Eye (tissue), 1 donor: ENCODE measurements around the gene GZMH.
"Not testable (repeated sequence)": the region's sequence is repeated elsewhere in the genome, so short reads cannot be mapped to it uniquely, and the experiment has no call there.

Experiments used
- DNase-seq: peaks from one replicate; pipeline ENCODE4 v3.0.0-alpha.2; 2015

GZMH gene

DNA sequence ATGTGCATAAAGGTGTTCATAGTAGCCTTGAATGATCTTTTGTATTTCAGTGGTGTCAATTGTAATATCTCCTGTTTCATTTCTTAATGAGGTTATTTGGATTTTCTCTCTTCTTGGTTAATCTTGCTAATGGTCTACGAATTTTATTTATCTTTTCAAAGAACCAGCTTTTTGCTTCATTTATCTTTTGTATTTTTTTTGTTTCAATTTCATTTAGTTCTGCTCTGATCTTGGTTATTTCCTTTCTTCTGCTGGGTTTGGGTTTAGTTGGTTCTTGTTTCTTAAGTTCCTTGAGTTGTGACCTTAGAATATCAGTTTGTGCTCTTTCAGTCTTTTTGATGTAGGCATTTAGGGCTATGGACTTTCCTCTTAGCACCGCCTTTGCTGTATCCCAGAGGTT is 18.5 kb downstream of the GZMH start:
- not testable (repeated sequence) for DNase-seq

DNA sequence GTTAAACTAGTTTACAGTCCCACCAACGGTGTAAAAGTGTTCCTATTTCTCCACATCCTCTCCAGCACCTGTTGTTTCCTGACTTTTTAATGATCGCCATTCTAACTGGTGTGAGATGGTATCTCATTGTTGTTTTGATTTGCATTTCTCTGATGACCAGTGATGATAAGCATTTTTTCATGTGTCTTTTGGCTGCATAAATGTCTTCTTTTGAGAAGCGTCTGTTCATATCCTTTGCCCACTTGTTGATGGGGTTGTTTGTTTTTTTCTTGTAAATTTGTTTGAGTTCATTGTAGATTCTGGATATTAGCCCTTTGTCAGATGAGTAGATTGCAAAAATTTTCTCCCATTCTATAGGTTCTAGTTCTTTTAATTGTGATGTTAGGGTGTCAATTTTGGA is 25.1 kb downstream of the GZMH start:
- not testable (repeated sequence) for DNase-seq

DNA sequence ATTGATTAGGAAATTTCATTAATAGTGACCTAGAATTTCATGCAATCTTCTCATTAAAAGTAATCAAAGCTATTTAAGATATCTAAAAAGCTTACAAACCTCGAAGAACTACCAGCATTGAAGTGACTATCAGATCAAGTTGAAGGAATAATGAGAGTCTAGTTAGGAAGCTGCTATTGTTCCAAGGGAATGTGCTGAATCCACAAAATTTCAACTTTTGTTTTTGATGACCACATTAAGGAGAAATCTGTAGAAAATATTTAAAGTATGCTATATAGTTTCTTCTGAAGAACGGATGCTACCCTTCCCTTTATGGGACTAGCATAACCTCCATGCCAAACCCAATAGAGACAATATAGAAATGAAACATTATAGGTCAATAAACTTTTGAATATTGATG is 30.9 kb downstream of the GZMH start:
- no peak for DNase-seq

DNA sequence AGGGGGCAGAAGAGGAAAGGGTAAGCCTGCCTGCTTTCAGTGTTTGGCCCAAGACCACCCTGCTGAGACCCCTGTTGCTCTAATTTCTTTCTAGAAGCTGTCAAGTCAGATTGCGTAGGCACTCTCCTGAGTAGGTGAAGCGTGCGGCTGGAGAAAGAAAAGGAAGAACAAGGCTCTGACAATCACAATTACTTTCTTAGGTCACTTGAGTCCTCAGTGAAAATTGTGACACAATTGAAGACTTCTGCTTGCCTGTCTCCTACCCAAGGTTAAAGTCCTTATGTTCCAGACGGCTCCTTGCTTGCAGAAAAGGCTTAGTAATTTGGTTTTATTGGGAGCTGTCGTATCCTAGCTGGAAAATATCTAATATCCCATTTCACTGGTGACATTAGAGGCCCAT is 32.7 kb downstream of the GZMH start:
- DNase-seq, result peak; percentile 53

DNA sequence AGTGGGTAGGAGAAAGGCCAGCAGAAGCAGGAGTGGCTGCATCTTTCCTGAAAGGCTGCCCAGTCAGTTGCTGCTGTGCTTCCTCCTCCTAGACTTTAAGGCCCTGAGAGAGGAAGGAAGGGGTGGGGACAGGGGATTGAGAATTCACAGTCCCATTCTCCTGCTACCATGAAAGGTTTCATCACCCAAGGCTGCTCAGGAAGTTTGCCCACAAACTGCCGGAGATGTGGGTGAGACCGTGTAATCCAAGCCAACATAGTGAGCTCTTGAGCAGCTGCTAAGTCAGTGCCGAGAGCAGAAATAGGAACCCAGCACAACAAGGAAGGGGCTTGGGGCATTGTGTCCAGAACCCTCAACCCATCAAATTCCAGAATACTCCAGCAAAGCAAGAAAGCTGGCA is 33.3 kb downstream of the GZMH start, which contains the start of gene CTSG:
CTSG (minus strand) TSS at position 69 of the 400 bp plus-strand sequence; CDS start at position 42, 27 bp downstream.
- DNase-seq, result no peak

DNA sequence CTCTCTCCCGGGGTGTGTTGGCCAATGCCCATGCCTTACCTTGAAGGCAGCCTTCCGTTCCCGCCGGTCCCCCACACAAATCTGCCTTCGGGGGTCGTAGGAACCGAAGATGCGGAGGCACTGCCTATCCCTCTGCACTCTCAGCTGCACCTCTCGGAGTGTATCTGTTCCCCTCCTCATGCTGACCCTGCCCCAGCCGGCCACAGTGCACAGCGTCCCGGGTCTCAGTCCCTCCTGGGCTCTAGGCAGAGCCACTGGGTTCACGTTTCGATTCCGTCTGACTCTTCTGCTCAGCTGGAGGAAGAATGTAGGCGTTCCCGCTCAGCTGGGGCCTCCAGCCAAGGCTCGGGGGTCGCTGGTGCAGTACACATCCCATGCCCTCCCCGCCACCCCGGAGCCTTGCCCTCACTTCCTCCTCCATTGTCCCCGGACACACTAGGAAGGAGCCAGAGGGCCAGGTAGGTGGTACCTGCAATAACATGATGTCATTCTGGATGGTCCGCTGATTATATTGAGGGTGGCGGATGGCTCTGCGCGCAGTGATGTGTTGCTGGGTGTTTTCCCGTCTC is 35.2 kb downstream of the GZMH start:
- no peak for DNase-seq

DNA sequence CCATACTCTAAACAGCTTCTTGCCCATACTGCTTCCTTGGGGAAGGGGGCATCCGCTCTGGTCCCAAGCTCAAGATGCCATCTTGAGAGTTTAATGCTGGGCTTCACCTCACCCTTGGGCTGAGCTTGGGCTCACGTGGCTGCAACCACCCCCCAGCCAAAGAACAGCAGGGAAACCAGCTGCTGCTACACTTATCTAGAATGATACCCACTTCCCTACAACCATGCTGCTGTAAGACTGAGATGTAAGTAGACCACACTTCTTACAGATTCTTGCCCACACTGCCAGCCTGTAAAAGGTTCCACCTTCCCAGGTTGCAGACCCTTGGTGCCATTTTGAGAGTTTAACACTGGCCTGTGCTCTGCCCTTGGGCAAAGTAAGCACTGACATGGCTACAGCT is 43.2 kb downstream of the GZMH start:
- no peak for DNase-seq

DNA sequence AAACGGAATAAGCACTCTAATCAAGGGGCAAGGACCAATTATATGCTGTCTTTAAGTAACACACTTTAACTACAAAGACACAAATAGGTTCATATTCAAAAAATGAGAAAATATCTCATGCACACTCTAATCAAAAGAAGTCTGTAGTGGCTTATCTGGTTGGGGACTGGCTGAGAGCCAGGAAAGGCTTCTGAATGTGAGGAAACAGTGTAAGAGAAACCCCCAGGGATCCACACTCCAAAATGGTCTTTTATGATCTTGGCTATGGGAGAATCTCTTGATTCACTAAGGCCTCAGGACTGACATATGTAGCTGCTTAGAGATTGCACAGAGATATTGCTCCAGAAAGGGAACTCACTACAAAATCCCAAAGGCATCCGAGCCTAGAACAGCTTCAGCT is 43.7 kb downstream of the GZMH start:
- no peak for DNase-seq

DNA sequence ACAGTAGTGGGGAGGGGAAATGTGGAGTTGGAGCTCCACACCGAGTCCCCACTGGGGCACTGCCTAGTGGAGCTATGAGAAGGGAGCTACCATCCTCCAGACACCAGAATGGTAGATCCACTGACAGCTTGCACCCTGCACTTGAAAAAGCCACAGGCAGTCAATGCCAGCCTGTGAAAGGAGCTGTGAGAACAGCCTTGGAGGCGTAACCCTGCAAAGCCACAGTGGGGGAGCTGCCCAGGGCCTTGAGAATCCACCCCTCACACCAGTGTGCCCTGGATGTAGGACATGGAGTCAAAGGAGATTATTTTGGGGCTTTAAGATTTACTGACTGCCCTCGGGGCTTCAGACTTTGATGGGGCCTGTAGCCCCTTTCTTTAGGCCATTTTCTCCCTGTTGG is 46.0 kb downstream of the GZMH start:
- DNase-seq, result no peak

DNA sequence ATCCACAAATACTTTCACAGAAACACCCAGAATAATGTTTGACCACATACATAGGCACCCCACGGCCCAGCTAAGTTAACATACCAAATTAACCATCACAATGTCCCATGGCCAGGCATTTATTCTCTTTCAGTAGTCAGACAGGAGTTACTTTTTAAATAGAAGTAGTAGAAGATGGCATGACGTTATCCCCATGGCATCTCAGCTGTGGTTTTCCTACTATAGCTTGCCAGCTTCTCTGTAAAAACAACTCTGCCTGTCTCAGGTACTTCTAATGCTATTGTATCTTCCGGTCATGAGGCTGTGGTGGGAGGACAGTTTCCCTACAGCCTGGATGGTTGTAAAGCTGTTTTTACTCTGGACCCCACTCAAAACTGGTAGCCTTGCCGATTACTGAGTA is 52.7 kb downstream of the GZMH start:
- DNase-seq, result no peak
